Measurements from ENCODE around the gene MYOZ3.

Gene MYOZ3, protein sequence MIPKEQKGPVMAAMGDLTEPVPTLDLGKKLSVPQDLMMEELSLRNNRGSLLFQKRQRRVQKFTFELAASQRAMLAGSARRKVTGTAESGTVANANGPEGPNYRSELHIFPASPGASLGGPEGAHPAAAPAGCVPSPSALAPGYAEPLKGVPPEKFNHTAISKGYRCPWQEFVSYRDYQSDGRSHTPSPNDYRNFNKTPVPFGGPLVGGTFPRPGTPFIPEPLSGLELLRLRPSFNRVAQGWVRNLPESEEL

DNA sequence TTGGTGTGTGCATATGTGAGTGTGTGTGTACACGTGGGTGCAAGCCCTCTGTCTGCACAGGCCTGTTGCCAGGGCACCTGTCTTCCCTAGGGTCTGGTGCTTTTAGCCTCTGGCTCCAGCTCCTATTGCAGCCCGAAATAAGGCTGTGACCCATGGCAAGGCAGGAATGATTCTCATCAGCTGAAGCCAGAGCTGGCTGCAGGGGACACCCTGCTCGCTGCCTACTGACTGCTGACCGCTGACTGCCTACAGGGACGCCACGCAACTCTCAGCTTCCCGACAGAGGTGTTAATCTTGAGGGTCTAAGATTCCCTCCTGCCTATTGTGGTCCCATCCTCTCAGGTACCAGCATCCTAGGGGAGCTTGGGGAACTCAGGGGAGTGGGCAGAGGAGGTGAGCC, at the start of gene MYOZ3:
Gene MYOZ3 (plus strand): TSS at position 166 of the 400 bp plus-strand sequence. CDS start 1,691 bp downstream, outside the sequence.
- TF ChIP-seq, protein P1, sequence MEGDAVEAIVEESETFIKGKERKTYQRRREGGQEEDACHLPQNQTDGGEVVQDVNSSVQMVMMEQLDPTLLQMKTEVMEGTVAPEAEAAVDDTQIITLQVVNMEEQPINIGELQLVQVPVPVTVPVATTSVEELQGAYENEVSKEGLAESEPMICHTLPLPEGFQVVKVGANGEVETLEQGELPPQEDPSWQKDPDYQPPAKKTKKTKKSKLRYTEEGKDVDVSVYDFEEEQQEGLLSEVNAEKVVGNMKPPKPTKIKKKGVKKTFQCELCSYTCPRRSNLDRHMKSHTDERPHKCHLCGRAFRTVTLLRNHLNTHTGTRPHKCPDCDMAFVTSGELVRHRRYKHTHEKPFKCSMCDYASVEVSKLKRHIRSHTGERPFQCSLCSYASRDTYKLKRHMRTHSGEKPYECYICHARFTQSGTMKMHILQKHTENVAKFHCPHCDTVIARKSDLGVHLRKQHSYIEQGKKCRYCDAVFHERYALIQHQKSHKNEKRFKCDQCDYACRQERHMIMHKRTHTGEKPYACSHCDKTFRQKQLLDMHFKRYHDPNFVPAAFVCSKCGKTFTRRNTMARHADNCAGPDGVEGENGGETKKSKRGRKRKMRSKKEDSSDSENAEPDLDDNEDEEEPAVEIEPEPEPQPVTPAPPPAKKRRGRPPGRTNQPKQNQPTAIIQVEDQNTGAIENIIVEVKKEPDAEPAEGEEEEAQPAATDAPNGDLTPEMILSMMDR (IDR thresholded peaks at IDR 0.05; ENCODE audit: low read depth, low read length), result no peak
- H3K4me3 ChIP-seq (replicated peaks in 1 of 2; ENCODE audit: low read depth in 2 of 2, low read length in 2 of 2), result no peak within 1 kb of the TSS
- no peak for DNase-seq (ENCODE audit: low read depth in 2 of 2)

DNA sequence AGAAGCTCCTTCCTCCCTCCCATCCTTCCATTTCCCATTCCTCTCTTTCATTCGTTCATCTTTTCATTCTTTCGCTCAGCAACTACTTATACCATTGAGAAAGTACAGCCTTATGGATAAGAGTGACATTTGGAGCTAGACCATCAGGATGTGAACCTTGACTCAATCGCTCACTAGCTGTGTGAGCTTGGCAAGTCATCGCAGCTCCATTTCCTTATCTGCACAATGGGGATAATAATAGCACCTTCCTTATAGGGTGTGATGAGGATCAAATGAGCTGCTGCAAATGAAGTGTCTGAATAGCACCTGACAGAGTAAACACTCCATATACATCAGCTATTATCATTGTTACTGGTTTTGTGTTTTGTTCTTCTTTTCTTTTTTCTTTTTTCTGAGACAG, 48.6 kb upstream of the MYOZ3 start:
- H3K4me3 ChIP-seq (replicated peaks in 1 of 2; ENCODE audit: low read depth in 2 of 2, low read length in 2 of 2), result no peak overlapping the region
- DNase-seq (ENCODE audit: low read depth in 2 of 2), result no peak
- TF ChIP-seq, protein P1 (IDR thresholded peaks at IDR 0.05; ENCODE audit: low read depth, low read length), result no peak

DNA sequence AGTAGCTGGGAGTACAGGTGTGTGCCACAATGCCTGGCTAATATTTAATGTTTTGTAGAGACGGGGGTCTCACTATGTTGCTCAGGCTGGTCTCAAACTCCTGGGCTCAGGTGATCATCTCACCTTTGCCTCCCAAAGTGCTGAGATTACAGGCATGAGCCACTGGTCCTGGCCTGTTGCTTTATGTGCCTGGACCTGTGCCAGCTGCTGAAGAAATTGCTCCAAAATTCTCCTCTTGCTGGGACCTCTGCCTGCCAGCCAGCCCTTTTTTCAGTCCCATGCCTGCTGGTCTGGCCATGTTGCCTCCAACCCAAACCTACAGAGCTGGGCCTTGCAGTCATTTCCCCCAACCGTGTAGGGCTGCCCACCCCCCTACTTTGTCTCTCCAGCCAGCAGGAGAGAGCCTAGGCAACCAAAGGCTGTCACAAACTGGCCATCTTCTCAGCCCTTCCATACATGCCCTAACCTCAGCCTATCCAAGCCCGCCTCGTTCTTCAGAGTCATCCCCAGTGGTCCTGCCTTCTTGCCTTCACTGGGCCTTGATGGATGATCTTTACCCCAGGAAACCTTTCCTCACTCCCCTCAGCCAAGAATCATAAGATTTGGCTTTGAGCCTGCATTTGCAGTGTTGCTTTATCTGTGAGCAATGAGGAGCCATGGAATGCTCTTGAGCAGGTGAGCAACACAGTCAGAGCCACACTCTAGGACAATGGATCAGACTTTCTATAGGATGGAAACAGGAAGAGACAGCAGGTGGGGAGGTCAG, 48.0 kb upstream of the MYOZ3 start:
- no peak for DNase-seq (ENCODE audit: low read depth in 2 of 2)
- TF ChIP-seq, protein P1 (IDR thresholded peaks at IDR 0.05; ENCODE audit: low read depth, low read length), result no peak
- no peak overlapping the region for H3K4me3 ChIP-seq (replicated peaks in 1 of 2; ENCODE audit: low read depth in 2 of 2, low read length in 2 of 2)

DNA sequence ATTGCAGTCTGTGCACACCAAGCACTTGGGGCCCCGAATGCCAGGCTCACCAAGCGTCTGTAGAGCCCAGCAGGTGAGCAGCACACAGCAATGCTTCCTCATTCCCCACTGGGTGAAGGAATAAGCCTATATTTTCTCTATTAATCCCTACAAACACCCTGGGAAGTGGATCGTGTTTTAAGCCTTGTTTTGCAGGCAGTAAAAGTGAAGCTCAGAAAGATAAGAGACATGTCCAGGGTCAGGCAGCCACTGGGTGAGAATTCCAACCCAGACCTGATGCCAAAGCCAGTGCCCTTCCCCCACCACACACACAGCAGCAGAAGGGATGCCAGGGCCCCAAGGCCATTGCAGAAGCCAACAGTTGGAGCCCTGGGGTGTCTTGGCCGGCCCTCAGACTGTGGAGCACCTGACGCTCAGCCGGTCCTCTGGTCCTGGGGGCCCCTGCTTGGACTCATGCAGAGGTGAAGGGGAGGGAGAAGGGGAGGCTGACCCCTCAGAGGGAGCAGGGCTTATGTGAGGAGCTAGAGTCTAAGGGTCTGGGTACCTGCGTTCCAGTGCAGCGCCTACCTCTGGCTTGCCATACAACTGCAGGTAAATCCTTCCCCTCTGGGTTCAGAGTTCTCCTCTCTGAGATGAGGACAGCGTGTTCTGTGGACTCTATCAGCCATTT, 46.9 kb upstream of the MYOZ3 start:
- TF ChIP-seq, protein P1 (IDR thresholded peaks at IDR 0.05; ENCODE audit: low read depth, low read length), result peak; percentile 12
- no peak overlapping the region for H3K4me3 ChIP-seq (replicated peaks in 1 of 2; ENCODE audit: low read depth in 2 of 2, low read length in 2 of 2)
- no peak for DNase-seq (ENCODE audit: low read depth in 2 of 2)

DNA sequence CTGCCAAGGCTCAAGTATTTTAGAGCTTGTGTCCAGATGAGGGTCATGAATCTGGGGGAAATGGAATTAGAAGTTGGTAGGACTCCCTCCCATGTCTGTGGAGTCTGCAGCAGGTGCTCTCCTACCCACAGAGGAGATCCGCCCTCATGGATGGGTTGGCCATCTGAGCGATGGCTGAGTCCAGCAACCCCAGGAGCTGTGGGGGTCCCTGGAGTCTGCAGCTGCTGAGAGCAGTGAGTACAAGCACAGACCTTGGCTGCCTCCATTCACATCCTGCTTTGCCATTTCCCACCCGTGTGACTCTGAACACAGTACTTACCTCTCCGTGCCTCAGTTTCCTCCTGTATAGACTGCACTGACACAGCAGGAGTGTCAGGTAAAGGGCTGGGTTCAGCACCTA, 46.4 kb upstream of the MYOZ3 start:
- no peak for DNase-seq (ENCODE audit: low read depth in 2 of 2)
- TF ChIP-seq, protein P1 (IDR thresholded peaks at IDR 0.05; ENCODE audit: low read depth, low read length), result no peak
- H3K4me3 ChIP-seq (replicated peaks in 1 of 2; ENCODE audit: low read depth in 2 of 2, low read length in 2 of 2), result no peak overlapping the region

DNA sequence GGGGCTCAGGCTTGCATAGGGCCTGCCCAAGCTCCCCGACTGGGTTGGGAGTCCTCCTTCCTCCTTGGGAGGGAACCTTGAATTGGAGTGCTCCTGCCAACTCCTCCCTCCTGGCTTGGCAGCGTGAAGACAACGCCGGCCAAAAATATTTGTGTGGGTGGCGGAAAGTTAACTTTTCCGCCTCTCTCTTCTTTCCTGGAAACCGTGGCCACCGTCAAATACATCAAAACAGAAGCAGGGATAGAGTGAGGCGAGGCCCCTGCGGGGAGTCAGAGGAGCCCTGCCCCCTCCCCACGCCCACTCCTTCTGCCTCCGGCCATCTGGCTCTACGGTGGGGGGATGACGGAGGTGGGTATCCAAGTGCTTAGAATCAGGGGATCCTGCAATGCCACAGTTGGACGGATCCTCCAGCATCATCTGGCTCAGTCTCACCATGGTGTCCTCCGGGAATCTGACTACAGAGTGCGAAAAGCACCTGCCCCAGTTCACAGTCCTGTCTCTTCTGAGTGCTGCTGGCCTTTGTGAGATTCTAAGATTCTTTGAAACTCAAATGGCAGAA, 45.8 kb upstream of the MYOZ3 start:
- no peak overlapping the region for H3K4me3 ChIP-seq (replicated peaks in 1 of 2; ENCODE audit: low read depth in 2 of 2, low read length in 2 of 2)
- TF ChIP-seq, protein P1 (IDR thresholded peaks at IDR 0.05; ENCODE audit: low read depth, low read length), result no peak
- DNase-seq (ENCODE audit: low read depth in 2 of 2), result peak; percentile 43 to 94
